ENCODE data around the gene RALGAPA1.

- TF ChIP-seq CTCF (IDR thresholded peaks at IDR 0.05; ENCODE audit: low read depth, low read length), result no peak
- no peak for TF ChIP-seq POLR2A (IDR thresholded peaks at IDR 0.05; ENCODE audit: extremely low read depth, insufficient read length)
- no peak for TF ChIP-seq MAX (IDR thresholded peaks at IDR 0.05; ENCODE audit: low read depth, low read length)
These were observed 938 bp downstream of the RALGAPA1 start for GRCh38 chr14:35808076-35808637.

Data from NB4 (cell line).